Tongue (tissue), 2 donors: Measurements from ENCODE around the gene DOCK6. TPM values are rescaled to one million over a fixed set of nuclear protein-coding genes. Genes with fewer than 3 reads are reported as not detected.
A peak's percentile ranks its signal among the peaks of the same experiment; 100 is the strongest.

Experiments
- DNase-seq: peaks from one replicate; pipeline ENCODE4 v3.0.0-alpha.2; 2015
- total RNA-seq: library from RNA; depleted of rRNA; stranded (reverse); fragments of >200 nt; gene quantifications from one replicate; pipeline ENCODE4 v1.2.3, GENCODE V29; 2014

The DOCK6 gene, protein sequence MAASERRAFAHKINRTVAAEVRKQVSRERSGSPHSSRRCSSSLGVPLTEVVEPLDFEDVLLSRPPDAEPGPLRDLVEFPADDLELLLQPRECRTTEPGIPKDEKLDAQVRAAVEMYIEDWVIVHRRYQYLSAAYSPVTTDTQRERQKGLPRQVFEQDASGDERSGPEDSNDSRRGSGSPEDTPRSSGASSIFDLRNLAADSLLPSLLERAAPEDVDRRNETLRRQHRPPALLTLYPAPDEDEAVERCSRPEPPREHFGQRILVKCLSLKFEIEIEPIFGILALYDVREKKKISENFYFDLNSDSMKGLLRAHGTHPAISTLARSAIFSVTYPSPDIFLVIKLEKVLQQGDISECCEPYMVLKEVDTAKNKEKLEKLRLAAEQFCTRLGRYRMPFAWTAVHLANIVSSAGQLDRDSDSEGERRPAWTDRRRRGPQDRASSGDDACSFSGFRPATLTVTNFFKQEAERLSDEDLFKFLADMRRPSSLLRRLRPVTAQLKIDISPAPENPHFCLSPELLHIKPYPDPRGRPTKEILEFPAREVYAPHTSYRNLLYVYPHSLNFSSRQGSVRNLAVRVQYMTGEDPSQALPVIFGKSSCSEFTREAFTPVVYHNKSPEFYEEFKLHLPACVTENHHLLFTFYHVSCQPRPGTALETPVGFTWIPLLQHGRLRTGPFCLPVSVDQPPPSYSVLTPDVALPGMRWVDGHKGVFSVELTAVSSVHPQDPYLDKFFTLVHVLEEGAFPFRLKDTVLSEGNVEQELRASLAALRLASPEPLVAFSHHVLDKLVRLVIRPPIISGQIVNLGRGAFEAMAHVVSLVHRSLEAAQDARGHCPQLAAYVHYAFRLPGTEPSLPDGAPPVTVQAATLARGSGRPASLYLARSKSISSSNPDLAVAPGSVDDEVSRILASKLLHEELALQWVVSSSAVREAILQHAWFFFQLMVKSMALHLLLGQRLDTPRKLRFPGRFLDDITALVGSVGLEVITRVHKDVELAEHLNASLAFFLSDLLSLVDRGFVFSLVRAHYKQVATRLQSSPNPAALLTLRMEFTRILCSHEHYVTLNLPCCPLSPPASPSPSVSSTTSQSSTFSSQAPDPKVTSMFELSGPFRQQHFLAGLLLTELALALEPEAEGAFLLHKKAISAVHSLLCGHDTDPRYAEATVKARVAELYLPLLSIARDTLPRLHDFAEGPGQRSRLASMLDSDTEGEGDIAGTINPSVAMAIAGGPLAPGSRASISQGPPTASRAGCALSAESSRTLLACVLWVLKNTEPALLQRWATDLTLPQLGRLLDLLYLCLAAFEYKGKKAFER (N-terminal part only)
- 23.2 TPM for total RNA-seq

DNA sequence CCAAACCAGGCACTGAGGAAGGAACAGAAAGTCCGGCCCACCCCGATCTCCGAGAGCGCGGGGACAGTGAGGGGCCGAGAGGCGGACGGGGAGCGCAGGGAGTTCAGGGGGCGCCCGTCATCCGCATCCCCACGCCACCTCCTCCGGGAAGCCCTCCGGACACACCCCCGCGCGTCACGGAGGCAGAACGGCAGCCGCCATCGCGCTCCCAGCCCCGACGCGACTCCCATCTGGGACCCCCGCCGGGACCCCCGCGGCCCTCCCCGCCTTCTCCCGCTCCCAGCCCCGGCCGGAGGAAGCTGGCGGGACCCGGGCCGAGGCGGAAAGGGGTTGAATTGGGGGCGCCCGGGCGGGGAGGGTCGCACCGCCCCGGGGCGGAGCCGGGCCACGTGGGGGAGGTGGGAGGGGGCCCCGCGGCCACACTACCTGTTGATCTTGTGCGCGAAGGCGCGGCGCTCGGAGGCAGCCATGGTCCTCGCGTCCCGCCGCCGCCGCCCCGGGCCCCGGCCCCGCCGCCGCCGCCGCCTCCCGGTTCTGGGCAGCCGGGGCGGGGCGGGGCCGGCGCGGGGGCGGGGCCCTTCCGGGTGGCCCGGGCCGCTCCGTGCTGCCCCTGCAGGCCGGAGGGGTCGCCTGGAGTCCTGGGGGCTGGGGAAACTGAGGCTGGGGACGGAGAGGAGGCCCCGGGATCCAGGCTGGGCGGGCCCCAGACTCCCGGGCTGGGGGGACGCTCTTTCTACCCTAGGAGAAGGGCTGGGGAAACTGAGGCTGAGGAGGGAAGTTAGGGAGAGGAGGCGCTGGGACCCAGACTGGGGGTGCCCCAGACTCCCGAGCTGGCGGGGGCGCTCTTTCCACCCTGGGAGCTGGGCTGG, at the start of gene DOCK6:
Gene DOCK6 (minus strand): TSS at position 554 of the 869 bp plus-strand sequence. CDS start 84 bp downstream, at position 470.
- DNase-seq = peak; percentile 55

DNA sequence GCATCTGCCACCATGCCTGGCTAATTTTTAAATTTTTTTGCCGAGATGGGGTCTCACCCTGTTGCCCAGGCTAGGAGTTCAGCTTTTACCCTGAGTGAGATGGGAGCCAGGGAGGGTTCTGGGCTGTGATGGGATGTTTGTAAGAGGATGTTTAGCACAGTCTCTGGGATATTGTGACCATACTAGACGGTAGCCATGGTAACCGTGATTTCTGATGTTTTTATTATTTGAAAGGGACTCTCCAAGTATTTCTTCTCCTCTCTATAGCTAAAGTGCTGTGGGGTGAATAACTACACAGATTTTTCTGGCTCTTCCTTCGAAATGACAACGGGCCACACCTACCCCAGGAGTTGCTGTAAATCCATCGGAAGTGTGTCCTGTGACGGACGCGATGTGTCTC, 44.0 kb upstream of the DOCK6 start:
- DNase-seq = no peak

DNA sequence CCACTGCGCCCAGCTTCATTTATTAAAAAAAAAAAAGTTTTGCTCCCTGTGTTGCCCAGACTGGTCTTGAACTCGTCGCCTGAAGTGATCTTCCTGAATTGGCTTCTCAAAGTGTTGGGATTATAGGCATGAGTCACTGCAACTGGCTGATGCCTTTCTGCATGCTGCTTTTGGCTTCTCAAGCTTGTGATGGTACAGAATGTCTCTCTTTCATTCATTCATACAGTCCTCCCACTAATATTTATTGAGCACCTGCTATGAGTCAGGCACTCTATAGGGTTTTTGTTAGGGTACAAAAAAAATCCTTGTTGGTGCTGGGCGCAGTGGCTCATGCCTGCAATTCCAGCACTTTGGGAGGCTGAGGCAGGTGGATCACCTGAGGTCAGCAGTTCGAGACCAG, 42.6 kb upstream of the DOCK6 start:
- no peak for DNase-seq

DNA sequence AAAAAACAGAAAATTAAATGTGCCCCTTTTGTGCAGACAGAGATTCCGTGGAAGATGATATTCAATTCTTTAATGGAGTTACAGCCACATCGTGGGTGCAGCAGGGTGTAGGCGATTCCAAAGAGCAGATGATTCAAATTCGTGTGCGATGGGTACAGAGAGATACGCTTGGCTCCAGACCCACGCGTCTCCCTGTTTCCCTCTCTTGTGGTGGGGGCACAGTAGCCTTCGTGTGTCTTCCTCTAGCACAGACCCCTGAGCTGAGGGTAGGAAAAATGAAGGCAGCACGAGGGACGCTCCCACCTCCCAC, 38.4 kb upstream of the DOCK6 start:
- no peak for DNase-seq

DNA sequence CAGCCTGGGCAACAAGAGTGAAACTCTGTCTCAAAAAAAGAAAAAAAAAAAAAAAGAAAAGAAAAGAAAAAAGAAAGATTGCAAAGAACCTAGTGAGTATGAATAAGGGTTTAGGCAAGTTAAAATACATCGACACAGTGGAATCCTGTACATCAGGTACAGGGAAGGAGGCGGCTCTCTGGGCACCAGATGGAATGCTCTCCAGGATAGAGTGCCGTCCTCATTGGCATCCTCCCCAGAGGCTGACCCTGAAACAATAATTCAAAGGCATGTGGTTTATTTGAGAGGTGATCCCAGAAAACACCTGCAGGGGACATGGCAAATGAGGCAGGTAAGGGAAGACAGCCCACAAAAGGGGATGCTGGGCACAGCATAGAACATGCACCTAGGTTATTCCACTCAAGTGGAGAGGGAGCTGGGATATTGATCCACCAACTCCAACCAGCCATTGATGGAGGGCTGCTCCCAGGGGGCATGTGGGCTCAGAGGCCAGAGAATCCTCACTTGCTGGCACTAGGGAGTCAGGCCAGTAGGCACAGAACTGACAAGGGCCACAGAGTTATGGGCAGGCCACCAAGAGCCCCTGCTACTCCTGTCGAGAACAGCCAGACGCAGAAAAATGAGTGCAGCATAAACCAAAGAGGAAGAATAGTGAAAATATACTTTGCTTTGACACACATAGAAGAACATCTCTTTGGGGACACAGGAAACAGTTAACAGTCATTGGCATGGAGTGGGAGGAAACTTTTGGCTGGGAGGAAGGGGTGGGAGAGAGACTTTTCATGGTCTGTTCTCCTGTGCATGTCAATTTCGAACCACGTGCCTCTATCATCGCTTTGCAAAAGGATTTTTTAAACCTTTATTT, 37.9 kb upstream of the DOCK6 start:
- no peak for DNase-seq

DNA sequence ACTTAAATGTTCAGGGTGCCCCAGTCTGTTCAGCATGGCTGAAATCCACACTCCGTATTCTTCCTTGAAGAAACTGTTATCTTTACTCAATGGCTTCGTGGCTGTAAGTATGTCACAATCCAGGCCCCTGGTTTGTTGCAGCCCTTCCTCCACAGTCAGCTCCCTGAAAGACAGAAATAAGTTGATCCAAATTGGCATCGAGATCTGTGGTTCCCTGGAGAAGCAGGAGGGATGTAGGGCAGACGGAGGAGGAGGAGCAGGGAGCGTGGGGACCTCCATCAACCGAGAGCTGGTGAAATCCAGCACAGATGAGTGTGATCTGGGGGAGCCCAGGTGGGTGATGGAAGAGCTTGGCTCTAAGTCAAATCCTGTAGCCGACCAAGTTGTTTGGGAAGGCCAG, 33.9 kb upstream of the DOCK6 start:
- no peak for DNase-seq

DNA sequence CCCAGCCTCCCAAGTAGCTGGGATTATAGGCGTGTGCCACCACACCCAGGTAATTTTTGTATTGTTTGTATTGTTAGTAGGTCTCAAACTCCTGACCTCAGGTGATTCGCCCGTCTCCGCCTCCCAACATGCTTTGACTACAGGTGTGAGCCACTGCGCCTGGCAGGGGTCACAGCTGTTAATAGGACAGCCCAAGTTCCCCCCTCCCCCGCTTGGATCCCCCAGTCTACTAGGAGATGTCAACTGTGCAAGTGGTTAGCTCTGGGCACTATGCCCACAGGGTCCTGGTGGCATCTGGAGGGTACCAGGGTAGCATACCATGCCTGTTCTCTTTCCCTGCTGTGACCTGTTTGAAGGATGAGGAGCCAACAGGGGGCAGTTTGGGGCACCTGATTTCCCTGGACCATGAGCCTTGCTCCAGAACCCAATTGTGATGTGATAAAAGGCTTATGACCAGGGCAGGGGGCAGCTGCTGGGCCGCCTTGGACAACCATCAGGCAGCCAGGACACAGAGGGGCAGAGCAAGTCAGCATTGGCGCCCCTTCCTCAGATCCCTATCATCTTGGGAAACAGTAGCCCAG, 33.4 kb upstream of the DOCK6 start, which contains the start of gene TSPAN16:
Gene TSPAN16 (plus strand): TSS at position 496 of the 581 bp plus-strand sequence. CDS start 138 bp downstream, outside the sequence.
- no peak for DNase-seq

DNA sequence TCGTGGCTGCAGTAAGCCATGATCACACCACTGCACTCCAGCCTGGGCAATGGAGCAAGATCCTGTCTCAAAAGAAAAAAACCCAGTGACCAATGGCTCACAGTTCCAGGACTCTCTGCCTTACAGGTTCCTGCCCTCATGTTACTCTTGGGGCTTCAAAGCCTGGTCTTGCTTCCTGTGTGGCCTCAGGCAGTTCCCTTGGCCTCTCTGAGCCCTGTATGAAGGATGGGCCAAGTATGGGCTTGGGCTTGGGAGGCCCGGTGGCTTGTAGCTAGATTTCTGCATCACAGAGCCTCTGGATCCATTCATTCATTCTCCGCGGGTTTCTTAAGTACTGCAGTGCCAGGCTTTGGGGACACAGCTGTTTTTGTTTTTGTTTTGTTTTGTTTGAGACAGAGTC, 32.9 kb upstream of the DOCK6 start:
- DNase-seq = no peak

DNA sequence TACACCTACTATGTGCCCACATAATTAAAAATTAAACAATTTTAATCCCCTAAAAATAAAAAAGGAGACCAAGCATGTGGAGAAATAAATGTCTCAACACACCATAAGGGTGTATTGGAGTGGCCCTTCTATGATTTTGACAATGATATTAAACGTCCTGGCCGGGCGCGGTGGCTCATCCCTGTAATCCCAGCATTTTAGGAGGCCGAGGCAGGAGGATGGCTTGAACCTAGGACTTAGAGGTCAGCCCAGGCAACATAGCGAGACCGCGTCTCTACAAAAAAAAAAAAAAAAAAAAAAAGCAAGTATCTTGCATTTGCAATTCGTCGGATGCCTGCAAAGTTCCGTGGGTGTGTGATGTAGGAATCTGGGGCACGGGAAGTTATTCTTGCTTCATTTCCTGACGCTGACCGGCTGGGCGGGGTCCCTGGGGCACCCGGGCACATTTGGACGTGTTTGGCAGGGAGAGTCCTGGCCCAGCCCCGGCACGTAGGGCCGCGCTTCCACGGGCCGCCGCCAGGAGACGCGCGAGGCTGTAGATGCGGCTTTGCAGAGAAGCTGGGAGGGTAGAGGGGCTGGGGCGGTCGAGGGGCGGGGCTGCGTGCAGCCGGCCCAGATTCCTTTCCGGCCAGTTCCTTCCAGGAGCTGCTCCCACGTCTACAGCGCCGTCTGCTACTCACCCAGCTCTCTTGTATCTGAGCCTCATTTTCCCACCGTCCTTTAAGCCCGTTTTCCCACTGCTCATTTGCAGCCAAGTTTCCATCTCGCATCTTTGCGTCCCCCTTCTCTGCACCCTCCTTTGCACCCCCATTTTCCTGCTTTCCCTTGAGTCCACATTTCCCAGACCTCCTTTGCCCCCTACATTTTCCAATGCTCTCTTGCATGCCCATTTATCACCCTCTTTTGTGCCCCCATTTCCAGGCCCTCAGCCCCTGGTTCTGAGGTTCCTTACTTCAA, 31.4 kb upstream of the DOCK6 start:
- peak; percentile 95 for DNase-seq

DNA sequence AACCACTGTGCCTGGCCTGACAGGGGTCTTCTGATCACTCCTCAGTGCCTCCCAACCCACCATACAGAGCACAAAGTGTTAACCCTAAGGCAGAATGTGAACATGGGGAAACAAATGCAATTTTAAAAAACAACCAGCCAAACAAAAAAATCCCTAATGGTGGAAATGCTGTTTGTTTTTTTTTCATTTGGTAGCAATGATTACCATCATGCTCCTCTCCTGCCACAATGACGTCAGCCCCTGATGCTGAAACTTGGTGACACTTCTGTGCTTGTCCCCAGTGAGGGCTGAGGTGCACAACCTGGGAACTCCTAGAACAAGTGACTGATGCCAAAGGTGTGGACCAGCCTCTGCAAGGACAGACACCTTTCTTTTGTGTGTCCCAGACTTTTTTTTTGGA, 29.7 kb upstream of the DOCK6 start:
- no peak for DNase-seq

DNA sequence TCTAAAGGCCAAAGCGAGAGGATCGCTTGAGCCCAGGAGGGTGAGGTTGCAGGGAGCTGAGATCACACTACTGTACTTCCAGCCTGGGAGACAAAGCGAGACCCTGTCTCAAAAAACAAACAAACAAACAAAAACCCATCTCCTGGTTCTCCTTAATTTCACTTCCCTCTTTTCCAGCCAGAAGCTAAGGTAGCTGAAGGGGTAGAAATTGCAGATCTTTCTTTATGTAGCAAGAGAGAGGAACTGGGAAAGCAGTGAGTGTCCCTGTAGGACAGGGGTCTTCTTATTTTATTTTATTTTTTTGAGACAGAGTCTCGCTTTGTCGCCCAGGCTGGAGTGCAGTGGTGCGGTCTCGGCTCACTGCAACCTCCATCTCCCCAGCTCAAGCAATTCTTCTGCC, 29.1 kb upstream of the DOCK6 start:
- no peak for DNase-seq

DNA sequence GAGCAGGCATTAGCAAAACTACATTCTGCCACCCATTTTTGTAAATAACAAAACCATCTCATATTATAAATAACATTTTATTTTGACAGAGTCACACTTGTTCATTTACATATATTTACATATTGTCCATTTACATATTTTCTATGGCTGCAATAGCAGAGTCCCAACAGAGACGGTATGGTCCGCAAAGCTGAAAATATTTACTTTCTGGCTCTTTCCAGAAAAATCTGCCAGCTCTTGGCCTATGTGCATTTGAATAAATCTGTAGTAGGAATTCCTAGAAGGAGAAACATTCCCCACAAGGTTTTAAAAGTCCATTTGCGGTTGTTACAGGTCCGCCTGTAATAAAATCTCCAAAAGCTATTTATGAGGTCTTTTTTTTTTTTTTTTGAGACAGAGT, 27.9 kb upstream of the DOCK6 start:
- no peak for DNase-seq

DNA sequence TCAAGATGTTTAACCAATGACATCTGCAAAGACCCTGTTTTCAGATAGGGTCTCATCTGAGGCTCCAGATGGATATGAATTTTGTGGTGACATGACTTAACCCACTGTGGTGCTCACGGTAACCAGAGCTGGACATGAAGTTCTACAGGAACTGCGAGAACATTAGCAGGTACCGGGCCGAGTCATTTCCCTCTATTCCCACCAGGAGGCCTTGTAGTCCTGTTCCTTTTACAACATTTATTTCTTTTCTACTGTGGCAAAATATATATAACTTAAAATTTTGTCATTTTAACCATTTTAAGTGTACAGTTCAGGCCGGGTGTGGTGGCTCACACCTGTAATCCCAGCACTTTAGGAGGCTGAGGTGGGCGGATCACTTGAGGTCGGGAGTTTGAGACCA, 26.0 kb upstream of the DOCK6 start:
- DNase-seq = no peak

DNA sequence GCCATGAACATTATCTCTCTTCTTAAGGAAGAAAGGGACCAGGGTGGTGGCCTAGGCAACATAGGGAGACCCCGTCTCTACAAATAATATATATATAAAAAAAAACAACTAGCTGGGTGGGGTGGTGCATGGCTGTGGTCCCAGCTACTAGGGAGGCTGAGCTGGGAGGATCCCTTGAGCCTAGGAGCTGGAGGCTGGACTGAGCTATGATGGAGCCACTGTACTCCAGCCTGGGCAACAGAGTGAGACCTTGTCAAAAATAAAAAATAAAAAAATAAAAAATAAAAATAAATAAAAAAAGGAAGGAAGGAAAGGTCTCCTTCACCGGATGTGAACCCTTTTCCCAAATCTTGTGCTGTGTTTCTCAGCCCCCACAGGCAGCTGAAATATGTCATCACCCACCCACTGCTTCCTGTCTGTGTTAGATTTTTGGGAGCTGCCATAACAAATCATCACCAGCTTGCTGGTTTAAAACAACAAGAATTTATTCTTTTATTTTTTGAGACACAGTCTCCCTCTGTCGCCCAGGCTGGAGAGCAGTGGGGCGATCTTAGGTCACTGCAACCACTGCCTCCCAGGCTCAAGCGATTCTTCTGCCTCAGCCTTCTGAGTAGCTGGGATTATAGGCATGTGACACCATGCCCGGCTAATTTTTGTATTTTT, 24.1 kb upstream of the DOCK6 start:
- no peak for DNase-seq

DNA sequence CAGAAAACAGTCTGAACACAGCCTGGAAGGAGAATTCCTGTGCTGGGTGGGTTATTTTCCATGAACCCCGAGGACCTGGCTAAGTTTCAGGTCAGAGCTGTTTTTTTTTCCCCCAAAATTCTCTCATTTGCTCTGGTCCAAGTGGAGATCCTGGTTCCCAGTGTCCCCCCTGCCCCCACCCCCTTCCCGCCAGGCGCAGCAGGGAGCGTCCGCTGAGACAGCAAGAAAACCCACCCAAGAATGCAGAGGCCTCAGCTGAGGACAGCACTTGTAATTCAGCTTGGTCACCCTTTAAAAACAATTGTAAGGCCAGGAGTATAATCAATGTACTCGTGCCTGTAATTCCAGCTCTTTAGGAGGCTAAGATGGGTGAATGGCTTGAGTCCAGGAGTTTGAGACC, 22.2 kb upstream of the DOCK6 start:
- no peak for DNase-seq

DNA sequence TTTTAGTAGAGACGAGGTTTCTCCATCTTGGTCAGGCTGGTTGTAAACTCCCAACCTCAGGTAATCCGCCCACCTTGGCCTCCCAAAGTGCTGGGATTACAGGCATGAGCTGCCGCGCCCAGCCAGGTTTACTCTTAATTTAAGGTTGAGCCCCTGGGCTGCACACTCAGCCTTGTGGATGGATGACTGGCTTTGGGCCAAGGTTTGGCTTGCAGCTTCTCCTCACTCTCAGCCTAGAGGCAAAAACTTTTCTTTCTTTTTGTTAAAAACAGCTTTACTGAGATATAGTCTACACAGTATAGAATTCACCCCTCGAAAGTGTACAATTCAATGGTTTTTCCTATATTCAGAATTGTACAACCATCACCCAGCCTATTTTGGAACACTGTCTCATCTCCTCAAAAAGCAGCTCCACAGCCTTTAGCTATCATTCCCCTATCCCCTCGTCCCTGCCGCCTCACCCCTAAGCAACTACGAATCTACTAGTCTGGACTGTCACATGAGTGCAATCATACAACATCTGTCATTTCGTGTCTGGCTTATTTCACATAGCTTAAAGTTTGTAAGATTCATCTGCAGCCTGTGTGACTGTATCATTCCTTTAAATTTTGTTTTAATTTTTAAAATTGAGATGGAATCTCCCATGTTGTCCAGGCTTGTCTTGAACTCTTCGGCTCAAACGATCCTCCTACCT, 19.2 kb upstream of the DOCK6 start:
- DNase-seq = peak; percentile 68

DNA sequence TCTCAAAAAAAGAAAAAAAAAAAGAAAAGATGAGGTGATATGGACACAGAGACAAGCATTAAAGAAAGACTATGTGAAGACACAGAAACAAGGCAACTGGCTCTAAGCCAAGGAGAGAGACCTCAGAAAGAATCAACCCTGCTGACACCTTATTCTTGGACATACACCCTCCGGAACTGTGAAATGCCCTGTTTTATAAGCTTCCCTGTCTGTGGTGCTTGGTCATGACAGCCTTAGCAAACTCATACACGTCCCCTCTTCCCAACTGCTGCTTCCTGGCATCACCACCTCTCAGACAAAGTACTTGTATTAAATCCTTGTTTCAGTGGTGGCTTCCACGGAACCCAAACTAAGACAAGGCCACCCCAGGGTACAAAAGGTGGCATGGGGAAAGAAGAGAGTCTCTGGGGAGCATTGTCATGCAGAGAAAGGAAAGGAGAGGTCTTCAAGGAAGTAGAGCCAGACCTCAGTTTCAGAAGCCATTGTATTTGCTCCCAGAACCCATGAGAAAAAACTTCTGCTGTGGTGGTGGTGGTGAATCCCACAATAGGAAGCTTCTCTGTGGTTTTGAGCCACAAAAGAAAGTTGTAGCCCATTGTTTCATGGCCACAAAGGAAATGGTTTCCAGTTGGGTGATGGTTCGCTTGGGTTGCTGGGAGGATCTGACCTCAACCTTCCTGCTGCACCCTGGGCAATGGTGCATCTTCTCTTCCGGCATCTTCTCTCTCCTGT, 17.3 kb upstream of the DOCK6 start:
- DNase-seq = no peak
